Fibroblast of lung (primary cell): ENCODE data around the gene SEL1L. TPM values are rescaled to one million over a fixed set of nuclear protein-coding genes. Genes with fewer than 3 reads are reported as not detected.

ENCODE experiments used
- DNase-seq, 2 donors: peaks; one replicate each; pipeline versions ENCODE4 v3.0.0 to v3.0.0-alpha.2; 2010; ENCODE audit warnings: low read depth in 2 of 2
- H2AFZ ChIP-seq: 2 replicates; pipeline ENCODE4 v1.5.1; 2012; ENCODE audit warnings: low read length, control low read depth, inconsistent platforms
- H3K27ac ChIP-seq: 2 replicates; pipeline ENCODE4 v1.5.1; 2011; ENCODE audit warnings: low read length, control low read depth; ENCODE audit not compliant: insufficient read depth
- H3K27me3 ChIP-seq: 2 replicates; pipeline ENCODE4 v1.5.1; 2011; ENCODE audit warnings: mild to moderate bottlenecking, low read length; ENCODE audit not compliant: control insufficient read depth, insufficient read depth
- H3K36me3 ChIP-seq: 2 replicates; pipeline ENCODE4 v1.5.1; 2011; ENCODE audit warnings: low read length; ENCODE audit not compliant: control insufficient read depth, insufficient read depth
- H3K4me1 ChIP-seq: 2 replicates; pipeline ENCODE4 v1.5.1; 2011; ENCODE audit warnings: low read length; ENCODE audit not compliant: control insufficient read depth, insufficient read depth; ENCODE audit errors: extremely low read depth
- H3K4me2 ChIP-seq: 2 replicates; pipeline ENCODE4 v1.5.1; 2011; ENCODE audit warnings: low read length, control low read depth; ENCODE audit not compliant: insufficient read depth; ENCODE audit errors: extremely low read depth
- H3K4me3 ChIP-seq, 4 experiments: fragments of 200-600 bp in 1 of 4; sonication (generic) in 1 of 4; replicated peaks in 1 of 4; 2 replicates each; pipeline ENCODE4 v1.5.1; 2011 to 2016; ENCODE audit warnings: low read length in 4 of 4, low read depth in 3 of 4, mild to moderate bottlenecking in 3 of 4, control low read depth in 2 of 4, inconsistent platforms in 1 of 4, mixed read lengths in 1 of 4; ENCODE audit not compliant: insufficient read depth in 1 of 4; ENCODE audit errors: control extremely low read depth in 1 of 4
- H3K79me2 ChIP-seq: 2 replicates; pipeline ENCODE4 v1.5.1; 2012; ENCODE audit warnings: mild to moderate bottlenecking, low read length, inconsistent platforms; ENCODE audit not compliant: control insufficient read depth, insufficient read depth
- H3K9ac ChIP-seq: 2 replicates; pipeline ENCODE4 v1.5.1; 2011; ENCODE audit warnings: mild to moderate bottlenecking, low read length, control low read depth; ENCODE audit not compliant: insufficient read depth
- H3K9me3 ChIP-seq: 2 replicates; pipeline ENCODE4 v1.5.1; 2012; ENCODE audit warnings: low read depth, low read length; ENCODE audit not compliant: control insufficient read depth, insufficient read depth
- H4K20me1 ChIP-seq: 2 replicates; pipeline ENCODE4 v1.5.1; 2011; ENCODE audit warnings: low read length; ENCODE audit not compliant: control insufficient read depth, insufficient read depth; ENCODE audit errors: extremely low read depth
- EZH2 ChIP-seq: IDR thresholded peaks from 2 replicates; pipeline ENCODE4 v1.5.1; 2012; ENCODE audit warnings: low read length, control low read depth, mild to moderate bottlenecking; ENCODE audit errors: missing control alignments
- polyA plus RNA-seq, 2 donors: library from polyadenylated mRNA; depleted of rRNA in 1 of 2; stranded (reverse) in 1 of 2; unstranded in 1 of 2; fragments of >200 nt; gene quantifications; 2 replicates each; pipeline ENCODE4 v1.2.1, GENCODE V29; 2011 to 2012; ENCODE audit warnings: missing spikeins in 1 of 2
- total RNA-seq: library from RNA; depleted of rRNA; stranded (reverse); fragments of >200 nt; gene quantifications from 2 replicates; pipeline ENCODE4 v1.2.1, GENCODE V29; 2014
- TF ChIP-seq, protein P1 (sequence below), 2 donors: IDR thresholded peaks in 1 of 2; conservative IDR thresholded peaks in 1 of 2; 1 replicate in 1 of 2; 2 replicates in 1 of 2; pipeline ENCODE4 v1.5.1; 2011 to 2012; ENCODE audit warnings: low read length in 2 of 2, control low read depth in 1 of 2, inconsistent platforms in 1 of 2, low read depth in 1 of 2, mild to moderate bottlenecking in 1 of 2

The SEL1L gene
- total and polyA plus RNA-seq, 2 donors (not counting 1 experiment from before 2014, with no cell fraction given), result 39.3 to 143 TPM

DNA sequence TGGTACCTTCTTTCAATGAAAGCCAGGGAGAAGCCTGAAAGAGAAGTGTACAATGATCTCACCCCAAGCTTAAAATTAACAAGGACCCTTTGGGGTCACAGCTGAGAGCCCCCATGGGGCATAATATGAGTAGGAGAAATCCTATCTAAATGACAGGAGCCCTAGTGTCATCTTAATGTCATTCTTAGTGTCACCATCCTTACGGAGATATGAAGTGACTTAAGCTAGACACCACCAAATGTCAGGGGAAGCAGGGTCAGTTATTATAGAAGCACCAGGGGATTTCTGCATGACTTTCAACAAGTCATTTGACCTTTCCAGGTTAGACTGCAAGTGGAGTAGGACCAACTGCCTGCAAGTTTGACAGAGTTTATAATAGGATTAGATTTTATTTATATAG lies 104.6 kb downstream of the SEL1L start:
- H3K27ac ChIP-seq, result no peak overlapping the region
- H3K36me3 ChIP-seq, result no peaks in the 10 kb centered on the region
- no peak overlapping the region for H3K4me3 ChIP-seq
- peaks cover 6% of the 10 kb centered on the region for H3K27me3 ChIP-seq
- H2AFZ ChIP-seq, result no peak overlapping the region
- no peaks in the 10 kb centered on the region for H4K20me1 ChIP-seq
- no peak overlapping the region for H3K9ac ChIP-seq
- TF ChIP-seq, protein P1, sequence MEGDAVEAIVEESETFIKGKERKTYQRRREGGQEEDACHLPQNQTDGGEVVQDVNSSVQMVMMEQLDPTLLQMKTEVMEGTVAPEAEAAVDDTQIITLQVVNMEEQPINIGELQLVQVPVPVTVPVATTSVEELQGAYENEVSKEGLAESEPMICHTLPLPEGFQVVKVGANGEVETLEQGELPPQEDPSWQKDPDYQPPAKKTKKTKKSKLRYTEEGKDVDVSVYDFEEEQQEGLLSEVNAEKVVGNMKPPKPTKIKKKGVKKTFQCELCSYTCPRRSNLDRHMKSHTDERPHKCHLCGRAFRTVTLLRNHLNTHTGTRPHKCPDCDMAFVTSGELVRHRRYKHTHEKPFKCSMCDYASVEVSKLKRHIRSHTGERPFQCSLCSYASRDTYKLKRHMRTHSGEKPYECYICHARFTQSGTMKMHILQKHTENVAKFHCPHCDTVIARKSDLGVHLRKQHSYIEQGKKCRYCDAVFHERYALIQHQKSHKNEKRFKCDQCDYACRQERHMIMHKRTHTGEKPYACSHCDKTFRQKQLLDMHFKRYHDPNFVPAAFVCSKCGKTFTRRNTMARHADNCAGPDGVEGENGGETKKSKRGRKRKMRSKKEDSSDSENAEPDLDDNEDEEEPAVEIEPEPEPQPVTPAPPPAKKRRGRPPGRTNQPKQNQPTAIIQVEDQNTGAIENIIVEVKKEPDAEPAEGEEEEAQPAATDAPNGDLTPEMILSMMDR (conservative IDR thresholded peaks at IDR 0.05 in 1 of 2, IDR thresholded peaks at IDR 0.05 in 1 of 2; ENCODE audit: low read depth in 1 of 2, low read length in 2 of 2), result no peak
- no peak for TF ChIP-seq EZH2
- H3K9me3 ChIP-seq, result no peaks in the 10 kb centered on the region
- H3K4me2 ChIP-seq, result no peak overlapping the region
- peaks cover 2% of the 10 kb centered on the region for H3K4me1 ChIP-seq
- no peaks in the 10 kb centered on the region for H3K79me2 ChIP-seq
- no peak for DNase-seq

DNA sequence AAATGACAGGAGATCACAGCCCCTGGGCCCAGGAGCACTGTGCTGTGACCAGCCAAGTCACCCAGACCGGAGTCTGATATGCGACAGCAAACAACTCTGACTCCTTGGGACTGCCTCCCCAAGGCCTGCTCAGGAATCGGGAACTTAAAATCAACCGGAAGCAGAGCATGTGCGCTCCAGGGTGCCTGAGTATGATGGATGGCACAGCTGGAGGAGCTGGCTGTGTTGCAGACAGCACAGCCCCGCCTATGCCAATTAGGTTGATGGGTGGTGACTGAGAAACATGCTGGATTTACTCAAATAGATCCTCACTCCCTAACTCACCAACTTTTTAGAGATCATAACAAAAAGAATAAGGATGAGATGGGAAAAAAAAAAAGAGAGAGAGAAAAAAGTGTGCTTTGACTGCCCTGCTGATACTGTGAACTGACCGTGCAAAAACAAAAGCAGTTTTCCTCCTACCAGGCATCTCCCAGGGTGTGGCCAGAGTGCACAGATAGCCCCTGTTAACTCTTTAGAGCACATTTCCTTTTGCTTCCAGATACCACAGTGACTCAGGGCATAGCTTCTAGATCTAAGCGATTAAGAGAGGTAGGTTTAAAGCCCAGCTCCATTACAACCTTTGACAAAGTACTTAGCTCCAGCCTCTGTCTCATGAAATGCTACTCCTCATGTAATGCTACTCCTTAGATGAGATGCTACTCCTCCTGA lies 106.2 kb downstream of the SEL1L start:
- H3K27me3 ChIP-seq, result no peaks in the 10 kb centered on the region
- no peak overlapping the region for H3K4me2 ChIP-seq
- no peak overlapping the region for H3K27ac ChIP-seq
- peaks cover 2% of the 10 kb centered on the region for H3K4me1 ChIP-seq
- H2AFZ ChIP-seq, result no peak overlapping the region
- H3K36me3 ChIP-seq, result no peaks in the 10 kb centered on the region
- H3K79me2 ChIP-seq, result no peaks in the 10 kb centered on the region
- no peak overlapping the region for H3K4me3 ChIP-seq
- no peaks in the 10 kb centered on the region for H3K9me3 ChIP-seq
- TF ChIP-seq EZH2, result no peak
- TF ChIP-seq, protein P1 (conservative IDR thresholded peaks at IDR 0.05 in 1 of 2, IDR thresholded peaks at IDR 0.05 in 1 of 2; ENCODE audit: low read depth in 1 of 2, low read length in 2 of 2), result no peak
- H3K9ac ChIP-seq, result no peak overlapping the region
- DNase-seq, result peak; percentile 21 to 38
- H4K20me1 ChIP-seq, result no peaks in the 10 kb centered on the region

DNA sequence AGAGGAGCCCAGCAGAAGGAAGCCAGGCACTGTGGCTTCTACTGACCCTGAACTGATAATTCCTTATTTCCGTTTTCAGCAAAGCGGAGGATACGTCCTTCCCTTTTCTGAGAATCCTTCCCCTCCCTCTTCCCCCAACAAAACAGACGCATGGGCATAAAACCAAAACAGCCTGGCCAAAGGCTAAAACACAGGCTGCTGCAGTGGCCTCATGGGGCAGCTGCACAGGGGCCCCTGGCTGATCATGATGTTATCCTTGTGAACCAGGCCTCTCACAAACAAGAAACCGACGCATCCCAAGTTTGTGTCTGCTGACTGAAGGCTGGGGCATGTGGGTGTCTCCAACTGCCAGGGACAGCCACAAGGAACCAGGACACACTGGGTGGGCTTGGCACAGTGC lies 110.1 kb downstream of the SEL1L start:
- TF ChIP-seq EZH2, result no peak
- TF ChIP-seq, protein P1 (conservative IDR thresholded peaks at IDR 0.05 in 1 of 2, IDR thresholded peaks at IDR 0.05 in 1 of 2; ENCODE audit: low read depth in 1 of 2, low read length in 2 of 2), result no peak
- H3K27ac ChIP-seq, result no peak overlapping the region
- H3K27me3 ChIP-seq, result no peaks in the 10 kb centered on the region
- H3K36me3 ChIP-seq, result no peaks in the 10 kb centered on the region
- no peaks in the 10 kb centered on the region for H4K20me1 ChIP-seq
- no peak overlapping the region for H3K4me2 ChIP-seq
- H3K9me3 ChIP-seq, result no peaks in the 10 kb centered on the region
- H3K4me1 ChIP-seq, result peaks cover 2% of the 10 kb centered on the region
- H3K4me3 ChIP-seq, result no peak overlapping the region
- no peak for DNase-seq
- H2AFZ ChIP-seq, result no peak overlapping the region
- H3K79me2 ChIP-seq, result no peaks in the 10 kb centered on the region
- H3K9ac ChIP-seq, result no peak overlapping the region

Other genes starting within 250 kb of the SEL1L start
- 34.9 and 52.5 TPM in 2 replicates for gene STON2, start 133.5 kb downstream of the SEL1L start, total RNA-seq
- gene STON2, start 133.5 kb downstream of the SEL1L start, polyA plus RNA-seq, result 1.5 and 4.6 TPM in 2 replicates